ENCODE results near the gene MIEF2.
A peak's percentile ranks its signal among the peaks of the same experiment; 100 is the strongest.
"Not testable (repeated sequence)": the region's sequence is repeated elsewhere in the genome, so short reads cannot be mapped to it uniquely, and the experiment has no call there.

MIEF2 gene, protein sequence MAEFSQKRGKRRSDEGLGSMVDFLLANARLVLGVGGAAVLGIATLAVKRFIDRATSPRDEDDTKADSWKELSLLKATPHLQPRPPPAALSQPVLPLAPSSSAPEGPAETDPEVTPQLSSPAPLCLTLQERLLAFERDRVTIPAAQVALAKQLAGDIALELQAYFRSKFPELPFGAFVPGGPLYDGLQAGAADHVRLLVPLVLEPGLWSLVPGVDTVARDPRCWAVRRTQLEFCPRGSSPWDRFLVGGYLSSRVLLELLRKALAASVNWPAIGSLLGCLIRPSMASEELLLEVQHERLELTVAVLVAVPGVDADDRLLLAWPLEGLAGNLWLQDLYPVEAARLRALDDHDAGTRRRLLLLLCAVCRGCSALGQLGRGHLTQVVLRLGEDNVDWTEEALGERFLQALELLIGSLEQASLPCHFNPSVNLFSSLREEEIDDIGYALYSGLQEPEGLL

DNA sequence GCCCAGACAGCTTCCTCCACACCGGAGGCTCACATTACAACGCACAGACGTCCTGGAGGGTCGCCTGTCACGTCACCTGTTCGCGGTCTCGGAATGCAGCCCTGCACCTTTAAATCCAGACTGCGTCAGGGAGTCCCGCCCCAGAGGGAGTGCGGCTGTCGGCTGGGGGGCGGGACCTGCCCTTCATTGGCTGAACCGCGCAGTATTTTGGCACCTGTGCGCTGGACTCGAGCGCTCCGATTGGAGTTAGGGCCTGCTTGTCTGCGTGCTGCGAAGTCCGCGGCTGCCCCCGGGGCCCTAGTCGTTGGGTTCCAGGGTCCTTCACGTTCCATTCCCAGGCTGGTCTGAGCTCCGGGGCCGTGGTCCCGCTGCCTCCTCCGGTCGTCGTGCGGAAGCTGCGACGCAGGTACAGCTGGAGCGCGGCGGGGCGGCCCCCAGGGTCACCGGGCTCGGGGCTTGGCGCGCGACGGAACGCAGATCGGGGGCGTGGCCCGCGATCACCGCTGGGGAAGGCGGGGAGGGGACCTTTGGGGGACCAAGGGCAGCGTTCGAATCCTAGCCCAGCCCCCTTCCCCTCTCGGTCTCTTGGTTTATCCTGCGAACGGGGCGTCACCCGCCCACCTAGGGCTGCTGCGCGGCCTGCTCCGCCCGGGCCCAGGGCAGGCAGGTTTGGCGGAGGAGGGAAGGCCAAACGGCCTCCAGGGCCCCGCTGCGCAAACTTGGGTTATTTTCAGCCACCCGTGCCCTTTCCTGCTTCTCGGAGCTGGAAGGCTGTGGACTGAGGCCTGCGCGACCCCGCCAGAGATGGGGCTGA is at the start of gene MIEF2:
MIEF2 (plus strand) TSS at position 331 of the 814 bp plus-strand sequence. CDS start 2,059 bp downstream, outside the sequence.
- FAIRE-seq, result peak; percentile 59

DNA sequence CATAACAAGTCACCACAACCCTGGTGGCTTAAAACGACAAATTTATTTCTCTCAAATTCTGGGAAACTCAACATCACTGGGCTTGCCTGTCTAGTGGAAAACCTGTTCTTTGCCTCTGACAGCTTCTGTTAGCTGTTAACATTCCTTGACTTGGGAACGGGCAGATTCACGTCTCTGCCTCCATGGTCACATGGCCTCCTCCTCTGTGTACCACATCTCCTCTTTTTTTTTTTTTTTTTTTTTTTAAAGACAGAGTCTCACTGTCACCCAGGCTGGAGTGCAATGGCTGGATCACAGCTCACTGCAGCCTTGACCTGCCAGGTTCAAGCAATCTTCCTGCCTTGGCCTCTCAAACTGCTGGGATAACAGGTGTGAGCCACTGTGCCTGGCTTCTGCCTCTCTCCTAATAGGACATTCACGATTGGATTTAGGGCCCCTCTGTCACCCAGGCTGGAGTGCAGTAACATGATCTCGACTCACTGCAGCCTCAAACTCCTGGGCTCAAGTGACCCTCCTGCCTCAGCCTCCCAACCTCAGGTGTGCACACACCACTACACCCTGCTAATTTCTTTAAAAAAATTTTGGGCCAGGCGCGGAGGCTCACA is 46.7 kb upstream of the MIEF2 start:
- no peak for FAIRE-seq

DNA sequence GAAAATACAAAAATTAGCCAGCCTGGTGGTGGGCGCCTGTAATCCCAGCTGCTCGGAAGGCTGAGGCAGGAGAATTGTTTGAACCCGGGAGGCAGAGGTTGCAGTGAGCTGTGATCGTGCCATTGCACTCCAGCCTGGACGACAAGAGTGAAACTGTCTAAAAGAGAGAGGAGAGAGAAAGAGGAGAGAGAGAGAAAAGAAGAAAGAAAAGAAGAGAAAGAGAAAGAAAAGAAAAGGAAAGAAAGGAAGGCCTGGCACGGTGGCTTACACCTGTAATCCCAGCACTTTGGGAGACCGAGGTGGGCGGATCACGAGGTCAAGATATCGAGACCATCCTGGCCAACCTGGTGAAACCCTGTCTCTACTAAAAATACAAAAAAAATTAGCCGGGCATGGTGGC is 43.6 kb upstream of the MIEF2 start:
- FAIRE-seq, result not testable (repeated sequence)

DNA sequence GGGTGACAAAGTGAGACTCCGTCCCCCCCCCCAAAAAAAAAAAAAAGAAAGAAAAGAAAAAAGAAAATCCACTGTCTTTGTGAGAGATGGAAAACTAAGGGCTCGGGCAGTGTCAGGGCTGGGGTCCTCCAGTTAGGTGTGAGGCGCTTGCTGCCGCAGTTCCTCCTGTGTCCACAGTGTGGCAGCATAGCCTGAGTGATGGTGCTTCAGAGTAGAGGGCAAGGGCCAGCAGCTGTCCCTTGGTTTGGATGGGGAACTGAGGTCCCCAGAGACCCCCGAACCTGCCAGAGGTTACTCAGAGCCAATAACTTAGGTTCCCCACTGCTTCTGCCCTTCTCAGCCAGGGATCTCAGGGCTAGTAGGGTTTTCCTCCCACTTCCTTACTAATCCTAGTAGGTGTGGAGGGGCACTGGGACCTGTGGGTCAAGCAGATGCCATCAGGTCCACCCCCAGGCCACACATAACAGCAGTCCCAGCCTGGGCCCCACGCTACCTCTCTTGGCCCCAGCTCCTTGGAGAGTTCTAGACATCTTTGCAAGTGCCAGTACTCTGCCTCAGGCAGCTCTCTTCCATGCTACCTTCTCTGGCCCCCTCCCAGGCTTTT is 42.9 kb upstream of the MIEF2 start:
- FAIRE-seq, result no peak

DNA sequence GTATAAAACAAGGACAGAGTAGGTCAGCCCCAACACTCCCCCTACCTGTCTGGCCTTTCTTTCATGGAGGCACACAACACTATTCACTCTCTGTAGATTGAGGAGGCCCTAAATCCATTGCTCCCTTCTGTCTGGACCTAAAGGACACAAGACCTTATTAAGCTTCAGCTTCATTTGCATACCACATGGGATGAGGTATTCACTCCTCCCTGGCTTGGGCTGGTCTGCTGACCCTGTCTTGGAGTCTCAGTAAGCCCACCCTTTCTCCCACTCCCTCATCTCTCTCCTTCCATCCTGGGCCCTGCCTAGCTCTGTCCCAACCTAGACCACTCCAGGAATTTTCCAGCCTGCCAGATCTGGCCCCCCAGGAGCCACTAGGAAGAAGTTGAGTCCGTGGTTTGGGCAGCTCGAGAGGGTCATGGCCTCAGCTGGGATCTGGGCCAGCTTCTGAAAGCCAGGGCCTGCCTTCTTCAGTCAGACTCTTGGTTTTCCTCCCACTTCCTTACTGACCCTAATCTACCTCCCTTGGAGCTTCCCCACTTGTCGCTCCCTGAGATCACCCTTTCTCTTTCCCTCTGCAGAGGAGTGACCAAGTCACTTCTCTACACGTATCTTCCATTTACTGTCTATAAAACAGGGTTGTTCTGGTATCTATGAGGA is 41.6 kb upstream of the MIEF2 start:
- FAIRE-seq, result no peak

DNA sequence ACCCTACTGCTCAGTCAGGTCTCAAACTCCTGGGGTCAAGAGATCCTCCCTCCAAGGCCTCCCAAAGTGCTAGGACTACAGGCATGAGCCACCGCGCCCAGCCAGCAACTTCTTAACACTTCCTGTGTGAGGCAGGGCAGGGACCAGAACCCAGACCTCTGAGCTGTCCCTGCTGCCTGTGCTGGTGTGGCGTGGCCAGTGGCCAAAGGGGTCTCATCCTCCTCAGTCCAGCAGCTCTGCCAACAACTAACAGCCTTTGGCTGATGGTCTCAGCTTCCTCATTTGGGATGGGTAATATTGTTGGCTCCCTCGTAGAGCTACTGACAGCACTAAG is 36.4 kb upstream of the MIEF2 start:
- no peak for FAIRE-seq

DNA sequence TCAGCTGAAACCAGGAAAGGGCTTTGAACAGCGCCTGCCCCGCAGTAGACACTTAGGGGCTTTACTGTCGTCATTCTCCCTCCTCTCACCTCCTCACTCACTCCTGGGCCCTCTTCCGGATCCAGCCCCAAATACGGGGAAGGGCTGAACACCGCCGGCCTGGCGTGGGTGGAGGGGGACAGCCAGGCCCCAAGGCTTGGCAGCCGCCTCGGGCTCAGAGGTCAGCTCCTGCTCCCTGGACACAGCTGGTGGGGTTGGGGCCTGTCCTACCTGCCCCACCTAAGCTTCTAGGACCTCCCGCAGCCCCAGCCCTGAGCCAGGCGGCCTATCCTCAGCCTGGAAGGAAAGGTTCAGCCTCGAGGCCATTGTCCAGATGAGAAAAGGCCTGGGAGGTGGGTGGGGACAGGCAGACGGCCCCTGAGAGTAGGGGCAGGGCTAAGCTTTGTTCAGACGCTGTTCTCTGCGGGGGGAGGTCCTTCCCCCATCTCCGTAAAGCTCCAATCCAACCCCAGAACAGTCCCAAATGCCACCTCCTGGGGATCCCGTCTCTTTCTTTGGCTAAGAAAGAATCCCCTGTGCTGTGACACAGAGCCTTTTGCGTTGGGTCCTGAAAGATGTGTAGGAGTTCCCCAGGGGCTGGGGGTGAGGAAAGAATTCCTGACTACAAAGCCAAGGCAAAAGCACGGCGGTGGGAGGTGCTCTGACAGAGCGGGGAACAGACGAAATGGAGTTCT is 35.9 kb upstream of the MIEF2 start:
- peak; percentile 76 for FAIRE-seq

DNA sequence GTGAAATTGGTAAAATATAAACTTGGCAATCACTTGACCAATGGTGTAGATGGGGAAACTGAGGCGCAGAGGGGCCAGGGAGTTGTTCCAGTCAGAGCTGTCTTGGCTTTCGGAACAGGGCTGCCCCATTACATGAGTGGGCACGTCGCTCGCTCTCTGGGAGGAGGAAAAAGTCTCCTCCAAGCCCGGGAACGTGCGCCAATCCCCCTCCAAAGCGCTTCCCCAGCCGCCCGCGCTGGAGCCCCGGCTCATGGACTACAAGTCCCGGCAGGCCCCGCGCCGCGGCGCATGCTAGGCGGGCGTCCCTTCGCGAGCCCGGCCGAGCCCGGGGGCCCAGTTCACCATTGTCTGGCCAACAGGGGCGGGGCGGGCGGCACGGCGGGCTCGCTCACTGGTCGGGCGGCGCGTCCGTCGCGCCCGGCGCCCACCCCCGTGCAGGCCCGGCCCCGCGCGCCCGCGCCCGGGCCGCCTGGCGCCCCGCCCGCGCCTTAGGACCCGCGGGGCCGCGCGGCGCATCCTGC is 35.3 kb upstream of the MIEF2 start, which contains the start of gene LLGL1:
LLGL1 (plus strand) TSS at position 515 of the 521 bp plus-strand sequence. CDS start 48 bp downstream, outside the sequence.
- no peak for FAIRE-seq

DNA sequence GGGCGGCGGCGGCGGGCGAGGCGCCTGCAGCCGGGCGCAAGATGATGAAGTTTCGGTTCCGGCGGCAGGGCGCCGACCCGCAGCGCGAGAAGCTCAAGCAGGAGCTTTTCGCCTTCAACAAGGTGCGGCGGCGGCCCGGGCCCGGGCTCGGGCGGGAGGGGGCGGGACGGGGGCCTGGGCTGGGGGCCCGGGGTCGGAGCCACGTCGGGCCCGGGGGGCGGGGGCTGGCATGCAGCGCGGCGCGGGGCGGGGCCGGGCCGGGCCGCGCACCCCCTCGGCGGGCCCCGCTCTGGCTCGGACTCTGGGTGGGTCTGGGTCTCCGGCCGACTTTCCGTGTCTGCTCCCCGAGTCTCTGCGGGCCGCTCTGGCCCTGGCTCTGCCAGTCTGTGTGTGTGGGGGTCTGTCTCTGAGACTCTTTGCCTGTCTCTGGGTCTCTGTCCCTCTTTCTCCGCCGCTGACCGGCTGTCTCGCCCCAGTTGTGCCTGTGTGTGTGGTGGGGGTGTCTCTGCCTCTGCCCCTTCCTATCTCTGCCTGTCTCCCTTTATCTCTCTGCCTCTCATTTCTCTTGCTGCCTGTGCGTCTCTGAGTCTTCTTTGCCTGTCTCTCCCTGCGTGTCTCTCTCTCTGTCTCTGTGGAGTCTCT is 34.7 kb upstream of the MIEF2 start:
- no peak for FAIRE-seq

DNA sequence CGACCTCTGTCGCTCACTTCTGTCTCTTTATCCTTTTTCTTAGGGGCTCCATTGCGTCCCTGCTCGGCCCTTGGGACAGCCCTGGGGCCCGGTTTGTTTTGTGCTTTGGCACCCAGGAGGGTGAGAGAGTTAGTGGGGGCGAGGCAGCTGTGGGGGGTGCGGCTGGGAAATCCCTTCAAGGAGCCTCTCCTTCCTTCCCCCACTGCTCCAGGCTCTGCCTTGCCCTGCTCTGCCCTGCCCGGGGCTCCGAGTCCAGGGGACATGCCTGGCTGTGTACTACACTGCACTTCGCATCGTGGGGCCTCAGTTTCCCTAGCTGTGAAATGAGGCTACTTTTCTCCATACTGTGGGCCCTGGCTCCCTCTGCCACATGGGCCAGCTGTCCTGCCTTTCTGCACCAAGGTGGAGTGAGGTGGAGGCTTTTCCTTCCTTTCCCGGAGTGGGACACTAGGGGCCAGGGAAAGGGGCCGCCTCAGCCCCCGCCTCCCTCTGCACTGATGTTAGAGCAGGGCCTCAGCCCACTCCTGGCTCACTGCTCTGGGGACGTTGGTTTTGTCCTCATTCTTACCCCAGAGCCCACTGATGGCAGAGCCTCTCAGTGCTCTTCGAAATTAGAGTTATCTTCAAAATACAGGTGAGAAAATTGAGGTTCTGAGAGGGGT is 34.0 kb upstream of the MIEF2 start:
- no peak for FAIRE-seq

DNA sequence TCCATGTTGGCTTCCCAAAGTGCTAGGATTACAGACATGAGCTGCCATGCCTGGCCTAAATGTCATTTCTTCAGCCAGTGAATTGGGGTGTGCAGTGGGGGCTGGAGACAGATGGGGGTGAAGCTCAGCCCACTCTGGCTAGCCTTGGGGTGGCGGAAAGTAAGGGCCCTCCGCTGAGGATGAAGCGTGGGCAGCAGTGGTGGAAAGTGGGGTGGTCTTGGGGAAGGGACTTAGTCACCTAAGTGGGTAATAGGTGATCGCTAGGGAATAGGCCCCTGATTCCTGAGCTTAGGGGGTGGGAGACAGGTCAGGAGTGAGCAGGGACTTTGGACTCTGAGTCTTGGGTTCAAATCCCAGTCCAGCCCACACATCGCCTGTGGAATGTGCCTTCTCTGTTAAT is 32.8 kb upstream of the MIEF2 start:
- FAIRE-seq, result no peak

DNA sequence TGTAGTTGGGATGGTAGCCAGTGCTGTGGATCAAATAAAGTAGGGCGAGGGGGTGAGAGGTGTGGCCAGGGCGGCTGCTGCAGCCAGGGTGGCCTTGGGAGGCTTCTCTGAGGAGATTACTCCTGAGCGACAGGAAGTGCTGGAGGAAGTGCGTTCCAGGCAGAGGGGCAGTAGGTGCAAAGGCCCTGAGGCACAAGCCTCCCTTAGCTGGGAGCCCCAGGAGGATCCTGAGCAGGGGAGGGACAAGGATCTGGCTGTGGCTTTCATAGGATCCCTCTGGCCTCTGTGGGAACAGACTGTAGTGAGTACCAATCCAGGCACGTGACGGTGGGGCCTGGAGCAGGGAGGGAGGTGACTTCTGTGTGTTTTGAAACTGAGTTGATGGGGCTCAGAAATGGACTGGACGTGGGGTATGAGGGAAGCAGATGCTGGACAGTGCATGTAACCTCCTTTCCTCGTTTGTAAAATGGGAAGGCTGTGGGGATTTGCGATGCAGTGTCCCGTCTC is 32.2 kb upstream of the MIEF2 start:
- FAIRE-seq, result no peak

DNA sequence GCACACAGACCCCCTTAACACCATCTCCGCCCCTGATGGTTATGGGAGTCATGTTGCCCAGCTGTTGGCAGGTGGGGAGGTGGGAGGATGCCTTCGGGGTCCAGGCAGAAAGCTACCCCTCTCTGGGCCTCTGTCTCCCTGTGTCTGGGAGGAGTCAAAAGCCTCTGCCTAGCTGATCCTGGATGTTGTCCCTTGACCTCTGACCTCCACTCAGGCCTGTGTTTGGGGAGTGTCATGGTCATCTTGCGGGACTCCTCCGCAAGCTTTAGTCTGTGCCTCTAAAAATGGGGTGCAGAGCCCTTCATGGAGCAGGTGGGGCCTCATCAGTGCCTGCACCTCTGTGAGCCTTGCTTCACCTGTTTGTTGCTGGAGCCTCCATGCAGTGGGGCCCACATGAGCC is 31.2 kb upstream of the MIEF2 start:
- no peak for FAIRE-seq

DNA sequence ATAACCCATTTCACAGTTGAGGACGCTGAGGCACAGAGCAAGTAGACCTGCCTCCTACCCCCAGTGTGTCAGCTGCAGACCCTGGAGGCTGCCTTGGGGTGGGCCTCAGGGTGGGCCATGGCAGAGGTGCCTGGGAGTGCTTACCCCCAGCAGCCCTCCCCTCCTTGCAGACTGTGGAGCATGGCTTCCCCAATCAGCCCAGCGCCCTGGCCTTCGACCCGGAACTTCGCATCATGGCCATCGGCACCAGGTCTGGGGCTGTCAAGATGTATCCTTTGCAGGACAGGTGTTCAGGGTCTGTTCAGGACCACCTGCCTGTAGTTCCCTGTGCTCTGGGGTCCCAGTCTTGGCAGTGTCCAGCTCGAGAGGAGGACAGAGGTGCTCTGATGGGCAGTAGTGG is 30.7 kb upstream of the MIEF2 start:
- FAIRE-seq, result no peak

DNA sequence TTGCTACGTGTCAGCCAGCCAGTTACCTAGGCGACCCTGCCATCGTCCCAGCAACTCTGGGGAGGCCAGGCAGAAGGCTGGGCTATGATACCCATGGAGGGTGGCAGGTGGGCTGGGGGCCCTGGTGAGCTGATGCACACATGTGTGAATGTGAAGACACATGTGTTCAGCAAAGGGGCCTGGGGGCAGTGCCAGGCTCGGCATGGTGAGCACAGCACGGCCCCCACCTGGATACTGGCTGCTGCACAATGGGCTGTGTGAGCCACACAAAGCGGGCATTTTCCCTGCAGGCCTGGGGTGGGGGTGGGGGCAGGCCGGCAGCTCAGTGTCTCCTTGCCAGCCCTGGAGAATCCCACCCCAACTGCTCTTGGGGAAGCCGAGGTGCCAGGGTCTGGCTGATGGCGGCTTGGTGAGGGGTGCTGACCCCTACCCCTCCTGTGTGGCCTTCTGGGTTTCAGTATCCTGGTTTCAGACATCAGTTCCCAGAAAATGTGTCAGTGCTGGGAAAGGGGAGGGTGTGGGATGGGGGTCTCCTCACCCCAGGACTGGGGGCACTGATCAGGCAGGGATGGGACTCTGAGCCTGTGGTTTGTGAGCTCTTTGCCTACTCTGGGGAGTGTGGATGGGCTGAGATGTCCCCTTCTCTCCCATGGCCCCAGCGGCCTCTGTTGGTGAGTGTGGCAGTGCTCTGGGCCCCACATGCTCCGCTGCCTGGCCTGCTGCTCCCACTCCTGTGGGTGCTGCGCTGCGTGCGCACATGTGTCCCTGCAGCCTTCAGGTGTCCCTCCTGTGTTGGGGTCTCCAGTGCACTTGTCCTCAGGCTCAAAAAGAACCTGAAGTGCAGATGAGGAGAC is 29.9 kb upstream of the MIEF2 start:
- no peak for FAIRE-seq

DNA sequence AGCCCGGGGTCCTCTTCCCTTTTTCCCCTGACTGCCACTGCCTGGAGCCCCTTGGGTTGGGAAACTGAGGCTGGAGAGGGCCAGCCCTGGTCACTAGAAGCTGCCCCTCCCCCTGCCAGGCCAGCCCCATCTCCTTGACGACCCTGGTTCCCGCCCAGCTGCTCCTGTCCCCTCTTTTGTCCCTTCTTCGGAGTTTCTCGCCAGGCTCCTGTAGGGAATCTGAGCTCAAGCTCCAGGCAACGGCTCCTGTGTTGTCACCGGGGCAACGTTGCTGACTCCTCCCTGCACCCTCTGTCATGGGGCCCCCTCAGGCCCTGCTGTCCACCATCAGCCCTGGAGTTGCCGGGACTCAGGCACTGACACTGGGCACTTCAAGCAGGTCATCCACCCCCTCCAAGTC is 29.3 kb upstream of the MIEF2 start:
- FAIRE-seq, result no peak

DNA sequence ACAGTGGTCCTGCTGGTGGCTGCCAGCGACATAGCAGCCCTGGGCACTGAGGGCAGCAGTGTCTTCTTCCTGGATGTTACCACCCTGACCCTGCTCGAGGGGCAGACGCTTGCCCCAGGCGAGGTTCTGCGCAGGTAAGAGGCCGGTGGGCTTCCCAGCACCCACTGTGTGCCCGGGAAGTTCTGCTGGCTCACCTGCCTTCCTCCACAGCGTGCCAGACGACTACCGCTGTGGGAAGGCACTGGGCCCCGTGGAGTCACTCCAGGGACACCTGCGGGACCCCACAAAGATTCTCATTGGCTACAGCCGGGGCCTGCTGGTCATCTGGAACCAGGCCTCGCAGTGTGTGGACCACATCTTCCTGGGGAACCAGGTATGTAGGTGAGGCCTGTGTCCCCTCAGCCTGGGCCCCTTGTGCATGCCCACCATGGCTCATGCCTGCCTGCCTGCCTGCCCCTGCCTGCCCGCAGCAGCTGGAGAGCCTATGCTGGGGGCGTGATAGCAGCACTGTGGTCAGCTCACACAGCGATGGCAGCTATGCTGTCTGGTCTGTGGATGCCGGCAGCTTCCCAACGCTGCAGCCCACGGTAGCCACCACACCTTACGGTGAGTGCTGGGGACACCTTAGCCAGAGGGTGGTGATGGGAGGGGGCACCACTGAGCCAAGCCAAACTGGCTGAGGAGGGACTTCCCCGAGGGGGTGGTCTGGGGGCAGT is 26.5 kb upstream of the MIEF2 start:
- FAIRE-seq, result no peak

DNA sequence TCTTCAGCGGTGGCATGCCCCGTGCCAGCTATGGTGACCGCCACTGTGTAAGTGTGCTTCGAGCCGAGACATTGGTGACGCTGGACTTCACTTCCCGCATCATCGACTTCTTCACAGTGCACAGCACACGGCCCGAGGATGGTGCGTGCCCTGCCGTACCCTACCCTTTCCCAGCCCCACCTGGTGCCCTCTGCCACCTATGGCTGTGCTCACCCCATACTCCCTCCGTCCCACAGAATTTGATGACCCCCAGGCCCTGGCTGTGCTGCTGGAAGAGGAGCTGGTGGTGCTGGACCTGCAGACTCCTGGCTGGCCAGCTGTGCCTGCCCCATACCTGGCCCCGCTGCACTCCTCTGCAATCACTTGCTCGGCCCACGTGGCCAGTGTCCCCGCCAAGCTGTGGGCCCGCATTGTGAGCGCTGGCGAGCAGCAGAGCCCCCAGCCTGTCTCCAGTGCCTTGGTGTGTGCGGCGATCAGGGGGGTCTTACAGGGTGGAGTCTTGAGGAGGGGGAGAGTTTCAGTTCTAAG is 25.5 kb upstream of the MIEF2 start:
- no peak for FAIRE-seq

Data from TTC549 (cell line).